ENCODE data around the gene RBM6.

The RBM6 gene

GRCh38 chr3:49939858-49940666, at the start of gene RBM6:
Gene RBM6 (plus strand): TSS chr3:49940150. CDS start chr3:49962642, 22,492 bp downstream.
- no peak for FAIRE-seq
- DNase-seq (ENCODE audit: insufficient read length, low spot score): peak; percentile 91
- TF ChIP-seq CTCF (IDR thresholded peaks at IDR 0.05; ENCODE audit: insufficient read depth, missing control alignments): no peak

GRCh38 chr3:49895791-49896190, 44.2 kb upstream of the RBM6 start:
- DNase-seq (ENCODE audit: insufficient read length, low spot score) (no peak), FAIRE-seq (no peak)
- no peak for TF ChIP-seq CTCF (IDR thresholded peaks at IDR 0.05; ENCODE audit: insufficient read depth, missing control alignments)

GRCh38 chr3:49896345-49896744, 43.6 kb upstream of the RBM6 start:
- no peak for FAIRE-seq
- no peak for DNase-seq (ENCODE audit: insufficient read length, low spot score)
- no peak for TF ChIP-seq CTCF (IDR thresholded peaks at IDR 0.05; ENCODE audit: insufficient read depth, missing control alignments)

GRCh38 chr3:49898991-49899390, 41.0 kb upstream of the RBM6 start:
- TF ChIP-seq CTCF (IDR thresholded peaks at IDR 0.05; ENCODE audit: insufficient read depth, missing control alignments): no peak
- no peak for FAIRE-seq

GRCh38 chr3:49899815-49900214, 40.1 kb upstream of the RBM6 start:
- FAIRE-seq: no peak
- peak; percentile 53 for TF ChIP-seq CTCF (IDR thresholded peaks at IDR 0.05; ENCODE audit: insufficient read depth, missing control alignments)
- DNase-seq (ENCODE audit: insufficient read length, low spot score): no peak

More at GRCh38 chr3:49898991-49899390, 41.0 kb upstream of the RBM6 start:
- DNase-seq (ENCODE audit: insufficient read length, low spot score): no peak

- FAIRE-seq: no peak
- no peak for TF ChIP-seq CTCF (IDR thresholded peaks at IDR 0.05; ENCODE audit: insufficient read depth, missing control alignments)
- no peak for DNase-seq (ENCODE audit: insufficient read length, low spot score)
Measured at GRCh38 chr3:49900491-49901153, 39.3 kb upstream of the RBM6 start.
